HG03378 (cell line): ENCODE data around the gene TRABD.

Source experiments
- ATAC-seq: cut with Tn5 transposase; IDR thresholded peaks from one replicate; pipeline ENCODE4 v1.9.1; 2021; ENCODE audit warnings: mild to moderate bottlenecking, moderate library complexity; ENCODE audit not compliant: unreplicated experiment

The TRABD gene

GRCh38 chr22:50216684-50217520 lies 31.2 kb downstream of the TRABD start:
- no peak for ATAC-seq

- ATAC-seq, result no peak
Observed at GRCh38 chr22:50217543-50218152, 31.9 kb downstream of the TRABD start.

GRCh38 chr22:50218153-50218995 lies 32.7 kb downstream of the TRABD start:
- ATAC-seq, result no peak

- ATAC-seq, result no peak
Observed at GRCh38 chr22:50218996-50219727, 33.4 kb downstream of the TRABD start.

GRCh38 chr22:50219800-50220602 lies 34.3 kb downstream of the TRABD start:
- no peak for ATAC-seq

- ATAC-seq, result no peak
Observed at GRCh38 chr22:50220603-50221409, 35.1 kb downstream of the TRABD start.

GRCh38 chr22:50221410-50222300 lies 35.9 kb downstream of the TRABD start:
- ATAC-seq, result no peak

- ATAC-seq, result no peak
Observed at GRCh38 chr22:50222508-50222907, 36.8 kb downstream of the TRABD start.

- ATAC-seq, result no peak
Observed at GRCh38 chr22:50224071-50224470, 38.4 kb downstream of the TRABD start.

- no peak for ATAC-seq
Observed at GRCh38 chr22:50225200-50225969, 39.7 kb downstream of the TRABD start.

- no peak for ATAC-seq
Observed at GRCh38 chr22:50226063-50226874, 40.6 kb downstream of the TRABD start.

- no peak for ATAC-seq
Observed at GRCh38 chr22:50226875-50227165, 41.1 kb downstream of the TRABD start.

GRCh38 chr22:50227579-50228215 lies 42.0 kb downstream of the TRABD start:
- ATAC-seq, result no peak

GRCh38 chr22:50228366-50228765 lies 42.7 kb downstream of the TRABD start:
- ATAC-seq, result no peak

GRCh38 chr22:50229370-50229769 lies 43.7 kb downstream of the TRABD start:
- no peak for ATAC-seq

- ATAC-seq, result no peak
Observed at GRCh38 chr22:50232481-50233151, 46.9 kb downstream of the TRABD start.
